Adrenal gland (tissue), 12 donors: Measurements from ENCODE around the gene KDF1. TPM values are rescaled to one million over a fixed set of nuclear protein-coding genes. Genes with fewer than 3 reads are reported as not detected.

ENCODE experiments used
- DNase-seq, 7 donors: peaks; one replicate each; pipeline ENCODE4 v3.0.0-alpha.2; 2019 to 2020
- H3K27ac ChIP-seq, 5 donors: fragments of 200-600 bp; sonication (generic) in 4 of 5; 1 replicate in 3 of 5; 2 replicates in 2 of 5; pipeline versions ENCODE4 v1.5.1 to v1.8.0; 2016 to 2020; ENCODE audit warnings: mild to moderate bottlenecking in 1 of 5
- H3K27me3 ChIP-seq: fragments of 200-600 bp; 2 replicates; pipeline ENCODE4 v1.8.0; 2021
- H3K36me3 ChIP-seq, 2 donors: fragments of 200-600 bp; replicated peaks in 1 of 2; 1 replicate in 1 of 2; 2 replicates in 1 of 2; pipeline versions ENCODE4 v1.5.1 to v1.8.0; 2018 to 2022
- H3K4me1 ChIP-seq, 2 donors: fragments of 200-600 bp; replicated peaks in 1 of 2; 1 replicate in 1 of 2; 2 replicates in 1 of 2; pipeline versions ENCODE4 v1.5.1 to v1.8.0; 2018 to 2021
- H3K4me3 ChIP-seq, 4 donors: fragments of 200-600 bp; sonication (generic) in 3 of 4; one replicate each; pipeline ENCODE4 v1.5.1; 2016 to 2018
- H3K9me3 ChIP-seq, 3 donors: fragments of 200-600 bp; sonication (generic) in 1 of 3; replicated peaks in 1 of 3; 1 replicate in 2 of 3; 2 replicates in 1 of 3; pipeline versions ENCODE4 v1.5.1 to v1.8.0; 2016 to 2021
- POLR2A ChIP-seq, 2 donors: fragments of 450-650 bp; IDR thresholded peaks; one replicate each; pipeline ENCODE4 v1.6.1; 2017; ENCODE audit warnings: antibody characterized with exemption in 2 of 2, mild to moderate bottlenecking in 2 of 2, moderate library complexity in 1 of 2
- WGBS, 4 donors: extraction: QIAGEN DNeasy Blood & Tissue Kit in 2 of 4; methylation state at CpG; one replicate each; pipeline versions ENCODE4 v1.1.5 to v1.1.7; 2013 to 2017; 5-methylcytosine and 5-hydroxymethylcytosine counted together
- intact Hi-C, 2 donors: fragments of 100-400 bp; cut with DNase I; formaldehyde crosslinking; loops; one replicate each; pipeline versions ENCODE4 v1.14.1 to v1.15.0; 2022 to 2023
- polyA plus RNA-seq, 3 donors: library from polyadenylated mRNA; stranded (reverse); fragments of 200-250 nt in 2 of 3; fragments of 350-450 nt in 1 of 3; fragmentation: Illumina TruSeq in 1 of 3; extraction: RNeasy Lipid Tissue Mini Kit (QIAGEN cat#74804) in 1 of 3; gene quantifications; one replicate each; pipeline ENCODE4 v1.2.3, GENCODE V29; 2013 to 2014
- total RNA-seq, 9 donors: library from RNA; depleted of rRNA in 4 of 9; stranded (reverse); fragments of >200 nt in 4 of 9; fragments of 120-200 nt in 1 of 9; fragmentation: NEBNext Ultra II Directional in 1 of 9; extraction: Animal tissue kit (Norgen Biotek cat#: 25700) in 1 of 9; gene quantifications; one replicate each; pipeline versions ENCODE4 v1.1.0 to v1.2.4, GENCODE V29; 2013 to 2023
- TF ChIP-seq, protein P1 (sequence below), 6 experiments: fragments of 450-650 bp in 4 of 6; fragments of 200-600 bp in 2 of 6; sonication (generic) in 1 of 6; IDR thresholded peaks; 1 replicate in 5 of 6; 2 replicates in 1 of 6; pipeline versions ENCODE4 v1.5.1 to v1.8.0; 2016 to 2021; ENCODE audit warnings: antibody characterized with exemption in 6 of 6, mild to moderate bottlenecking in 2 of 6, moderate library complexity in 1 of 6
- donor health status: healthy with polysubstance abuse.
- donor health status: Bipolar disorder and iron deficiency.
- donor health status: DM: yes; HTN: yes; CAD: no.
- donor health status: DM: no; HTN: no; CAD: no.
- donor health status: DM: no; HTN: no; CAD: no.
- donor health status: DM: yes; HTN: yes; CAD: no.

The KDF1 gene
- total and polyA plus RNA-seq, 12 donors = 0.15 to 4.0 (median 1.2) TPM

DNA sequence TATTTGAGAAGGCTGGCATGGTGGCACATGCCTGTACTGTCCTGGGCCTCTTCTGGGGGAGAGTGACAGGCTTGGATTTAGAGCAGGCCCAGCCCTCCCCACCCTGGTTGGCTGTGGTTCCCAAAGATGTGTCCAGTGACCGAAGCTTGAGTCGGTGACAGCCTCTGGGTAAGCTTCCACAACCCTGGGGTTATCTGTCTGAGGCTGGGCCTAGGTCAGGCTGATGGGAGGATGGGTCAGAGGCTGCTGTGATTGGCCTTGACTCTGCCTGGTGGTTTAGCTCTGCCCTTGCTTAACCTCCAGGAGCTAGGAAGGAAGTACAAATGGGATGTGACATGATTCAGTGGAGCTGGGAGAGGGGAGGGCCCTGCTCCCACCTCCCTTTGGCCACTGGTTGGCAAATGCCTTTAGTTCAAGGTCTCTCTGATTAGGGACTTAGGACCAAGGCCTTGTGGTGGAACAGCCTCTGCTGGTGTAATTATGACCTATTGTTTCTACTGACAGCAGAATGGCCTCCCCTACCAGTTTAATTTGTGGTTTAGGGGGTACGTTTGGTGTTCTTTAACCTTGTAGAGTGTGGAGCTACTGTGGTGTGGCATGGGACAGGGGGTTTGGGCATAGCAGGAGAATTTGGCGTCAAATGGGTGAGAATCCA is 22.1 kb downstream of the KDF1 start:
- Histone ChIP-seq H3K27me3 (no peaks in the 10 kb centered on the region), H3K9me3 (no peaks in the 10 kb centered on the region), H3K27ac (peak overlapping the region in 4 of 5 donors; percentile 0 to 73 (median 41)), H3K36me3 (peaks cover 0 to 28% of the 10 kb centered on the region in 2 donors), H3K4me1 (peaks cover 15 to 20% of the 10 kb centered on the region in 2 donors), H3K4me3 (no peak overlapping the region)
- intact Hi-C loops = no loop called here
- 42 to 53% (median 47%) methylated on average over 3 to 4 of the region's 4 CpGs for WGBS, 4 donors
- TF ChIP-seq, protein P1, sequence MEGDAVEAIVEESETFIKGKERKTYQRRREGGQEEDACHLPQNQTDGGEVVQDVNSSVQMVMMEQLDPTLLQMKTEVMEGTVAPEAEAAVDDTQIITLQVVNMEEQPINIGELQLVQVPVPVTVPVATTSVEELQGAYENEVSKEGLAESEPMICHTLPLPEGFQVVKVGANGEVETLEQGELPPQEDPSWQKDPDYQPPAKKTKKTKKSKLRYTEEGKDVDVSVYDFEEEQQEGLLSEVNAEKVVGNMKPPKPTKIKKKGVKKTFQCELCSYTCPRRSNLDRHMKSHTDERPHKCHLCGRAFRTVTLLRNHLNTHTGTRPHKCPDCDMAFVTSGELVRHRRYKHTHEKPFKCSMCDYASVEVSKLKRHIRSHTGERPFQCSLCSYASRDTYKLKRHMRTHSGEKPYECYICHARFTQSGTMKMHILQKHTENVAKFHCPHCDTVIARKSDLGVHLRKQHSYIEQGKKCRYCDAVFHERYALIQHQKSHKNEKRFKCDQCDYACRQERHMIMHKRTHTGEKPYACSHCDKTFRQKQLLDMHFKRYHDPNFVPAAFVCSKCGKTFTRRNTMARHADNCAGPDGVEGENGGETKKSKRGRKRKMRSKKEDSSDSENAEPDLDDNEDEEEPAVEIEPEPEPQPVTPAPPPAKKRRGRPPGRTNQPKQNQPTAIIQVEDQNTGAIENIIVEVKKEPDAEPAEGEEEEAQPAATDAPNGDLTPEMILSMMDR (IDR thresholded peaks at IDR 0.05) = no peak
- peak in 1 of 2 donors; percentile 33 for TF ChIP-seq POLR2A (IDR thresholded peaks at IDR 0.05)
- peak; percentile 51 to 89 (median 85) for DNase-seq

- Histone ChIP-seq H3K36me3 (peaks cover 0 to 21% of the 10 kb centered on the region in 2 donors), H3K4me3 (no peak overlapping the region), H3K4me1 (peaks cover 15 to 20% of the 10 kb centered on the region in 2 donors), H3K9me3 (no peaks in the 10 kb centered on the region), H3K27ac (peak overlapping the region in 2 of 5 donors; percentile 11 to 20), H3K27me3 (no peaks in the 10 kb centered on the region)
- DNase-seq = no peak
- TF ChIP-seq, protein P1 (IDR thresholded peaks at IDR 0.05) = no peak
- TF ChIP-seq POLR2A (IDR thresholded peaks at IDR 0.05) = no peak
- intact Hi-C loops = no loop called here
- 70 to 85% (median 83%) methylated on average over 6 of the region's 6 CpGs for WGBS, 4 donors
These were observed 23.4 kb downstream of the KDF1 start for GRCh38 chr1:26936823-26937222.

DNA sequence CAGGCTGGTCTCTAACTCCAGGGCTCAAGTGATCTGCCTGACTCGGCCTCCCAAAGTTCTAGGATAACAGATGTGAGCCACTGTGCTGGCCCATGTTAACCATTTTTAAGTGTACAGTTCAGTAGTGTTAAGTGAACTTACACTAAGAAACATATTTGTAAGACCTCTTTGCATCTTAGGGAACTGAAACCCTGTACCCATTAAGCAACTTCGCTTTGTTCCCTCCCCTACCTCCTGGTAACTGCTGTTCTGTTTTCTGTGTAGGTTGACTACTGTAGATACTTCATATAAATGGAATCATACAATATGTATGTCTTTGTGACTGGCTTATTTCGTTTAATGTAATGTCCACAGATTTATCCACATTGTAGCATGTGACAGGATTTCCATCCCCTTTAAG is 27.7 kb downstream of the KDF1 start:
- 61 to 84% (median 81%) methylated on average over 3 of the region's 3 CpGs for WGBS, 4 donors
- Histone ChIP-seq H3K27me3 (no peaks in the 10 kb centered on the region), H3K4me3 (no peak overlapping the region), H3K27ac (no peak overlapping the region), H3K36me3 (peaks cover 0 to 42% of the 10 kb centered on the region in 2 donors), H3K9me3 (no peaks in the 10 kb centered on the region), H3K4me1 (peaks cover 4 to 7% of the 10 kb centered on the region in 2 donors)
- TF ChIP-seq, protein P1 (IDR thresholded peaks at IDR 0.05) = no peak
- TF ChIP-seq POLR2A (IDR thresholded peaks at IDR 0.05) = no peak
- no peak for DNase-seq
- intact Hi-C loops = no loop called here

- TF ChIP-seq, protein P1 (IDR thresholded peaks at IDR 0.05) = no peak
- TF ChIP-seq POLR2A (IDR thresholded peaks at IDR 0.05) = no peak
- H3K4me3 ChIP-seq = no peak overlapping the region
- H3K27ac ChIP-seq = peak overlapping the region in 2 of 5 donors; percentile 50 to 87
- H3K36me3 ChIP-seq = peaks cover 0 to 42% of the 10 kb centered on the region in 2 donors
- WGBS, 4 donors = 95 to 100% (median 99%) methylated on average over 3 of the region's 3 CpGs
- no peaks in the 10 kb centered on the region for H3K27me3 ChIP-seq
- no peaks in the 10 kb centered on the region for H3K9me3 ChIP-seq
- intact Hi-C loops = no loop called here
- peaks cover 17 to 33% of the 10 kb centered on the region in 2 donors for H3K4me1 ChIP-seq
- no peak for DNase-seq
These were observed 36.6 kb downstream of the KDF1 start for GRCh38 chr1:26923711-26924110.
